Lung (tissue), 12 donors: ENCODE data around the gene KIAA1671. TPM values are rescaled to one million over a fixed set of nuclear protein-coding genes. Genes with fewer than 3 reads are reported as not detected.

Experiments used
- ATAC-seq: fragments of 200-7000 bp; cut with Tn5 transposase; one replicate; pipeline ENCODE4 v1.9.1; 2020; ENCODE audit warnings: moderate number of reproducible peaks; ENCODE audit not compliant: insufficient read depth, low FRiP score
- DNase-seq, 3 donors: peaks; one replicate each; pipeline ENCODE4 v3.0.0-alpha.2; 2013 to 2017
- H3K27ac ChIP-seq, 2 donors: one replicate each; pipeline ENCODE4 v1.5.1; 2013; ENCODE audit warnings: mild to moderate bottlenecking in 2 of 2, moderate library complexity in 2 of 2, control low read depth in 1 of 2, inconsistent platforms in 1 of 2, low read depth in 1 of 2, low read length in 1 of 2
- H3K27me3 ChIP-seq, 3 donors: one replicate each; pipeline ENCODE4 v1.5.1; 2013; ENCODE audit warnings: low read length in 2 of 3; ENCODE audit not compliant: control insufficient read depth in 3 of 3, insufficient read depth in 3 of 3
- H3K36me3 ChIP-seq, 4 donors: one replicate each; pipeline ENCODE4 v1.5.1; 2013; ENCODE audit warnings: low read length in 4 of 4, mild to moderate bottlenecking in 1 of 4, moderate library complexity in 1 of 4; ENCODE audit not compliant: control insufficient read depth in 4 of 4, insufficient read depth in 4 of 4
- H3K4me1 ChIP-seq, 5 donors: one replicate each; pipeline ENCODE4 v1.5.1; 2013; ENCODE audit warnings: low read length in 5 of 5, mild to moderate bottlenecking in 2 of 5, moderate library complexity in 1 of 5; ENCODE audit not compliant: control insufficient read depth in 5 of 5, insufficient read depth in 5 of 5
- H3K4me3 ChIP-seq: one replicate; pipeline ENCODE4 v1.5.1; 2013; ENCODE audit warnings: mild to moderate bottlenecking, control low read depth, moderate library complexity
- H3K9ac ChIP-seq, 2 donors: one replicate each; pipeline ENCODE4 v1.5.1; 2013; ENCODE audit warnings: low read length in 2 of 2, control low read depth in 1 of 2; ENCODE audit not compliant: insufficient read depth in 1 of 2
- H3K9me3 ChIP-seq, 4 donors: one replicate each; pipeline ENCODE4 v1.5.1; 2013; ENCODE audit warnings: low read length in 3 of 4, mild to moderate bottlenecking in 1 of 4, moderate library complexity in 1 of 4; ENCODE audit not compliant: control insufficient read depth in 4 of 4, insufficient read depth in 3 of 4
- CTCF ChIP-seq: IDR thresholded peaks from 2 replicates; pipeline ENCODE4 v1.5.1; 2012; ENCODE audit warnings: mild to moderate bottlenecking; ENCODE audit errors: control extremely low read depth, extremely low read depth
- WGBS, 2 donors: extraction: QIAGEN DNeasy Blood & Tissue Kit; methylation state at CpG; one replicate each; pipeline ENCODE4 v1.1.7; 2013; 5-methylcytosine and 5-hydroxymethylcytosine counted together
- polyA plus RNA-seq, 2 donors: library from polyadenylated mRNA; stranded (reverse); fragments of 200-250 nt; gene quantifications; one replicate each; pipeline ENCODE4 v1.2.1, GENCODE V29; 2013
- total RNA-seq, 2 donors: library from RNA; depleted of rRNA in 1 of 2; stranded (reverse); fragments of >200 nt in 1 of 2; gene quantifications; one replicate each; pipeline ENCODE4 v1.2.1, GENCODE V29; 2014 to 2021
- donor health status: control.
- donor health status: control.
- donor health status: Bipolar disorder and iron deficiency.
- donor health status: healthy.
- donor health status: DM: yes; HTN: yes; CAD: no.

KIAA1671 gene
- total and polyA plus RNA-seq, 4 donors = 7.6 to 44.6 (median 24.0) TPM

GRCh38 chr22:25123677-25124076 lies 171.2 kb downstream of the KIAA1671 start:
- Histone ChIP-seq H3K36me3 (no peaks in the 10 kb centered on the region), H3K9me3 (peaks cover 0 to 4% (median 0%) of the 10 kb centered on the region in 4 donors), H3K27me3 (no peaks in the 10 kb centered on the region), H3K4me3 (no peak overlapping the region), H3K9ac (no peak overlapping the region), H3K4me1 (peaks cover 0 to 20% (median 0%) of the 10 kb centered on the region in 5 donors), H3K27ac (no peak overlapping the region)
- 89 to 90% methylated on average over 3 of the region's 3 CpGs for WGBS, 2 donors
- TF ChIP-seq CTCF = no peak
- no peak for ATAC-seq
- no peak for DNase-seq

GRCh38 chr22:25125693-25126357 lies 173.3 kb downstream of the KIAA1671 start:
- DNase-seq (no peak), ATAC-seq (no peak)
- TF ChIP-seq CTCF = no peak
- WGBS, 2 donors = 83 to 90% methylated on average over 9 of the region's 9 CpGs
- H3K27me3 ChIP-seq = no peaks in the 10 kb centered on the region
- H3K36me3 ChIP-seq = no peaks in the 10 kb centered on the region
- no peak overlapping the region for H3K9ac ChIP-seq
- H3K4me3 ChIP-seq = no peak overlapping the region
- H3K9me3 ChIP-seq = peaks cover 0 to 6% (median 0%) of the 10 kb centered on the region in 4 donors
- H3K4me1 ChIP-seq = peaks cover 0 to 24% (median 0%) of the 10 kb centered on the region in 5 donors
- no peak overlapping the region for H3K27ac ChIP-seq

- Histone ChIP-seq H3K4me1 (peaks cover 0 to 28% (median 0%) of the 10 kb centered on the region in 5 donors), H3K27ac (no peak overlapping the region), H3K9me3 (peaks cover 0 to 6% (median 0%) of the 10 kb centered on the region in 4 donors), H3K27me3 (no peaks in the 10 kb centered on the region), H3K4me3 (no peak overlapping the region), H3K9ac (no peak overlapping the region), H3K36me3 (no peaks in the 10 kb centered on the region)
- WGBS, 2 donors = 88 to 98% methylated on average over 1 of the region's 1 CpG
- no peak for DNase-seq
- ATAC-seq = no peak
- no peak for TF ChIP-seq CTCF
These were observed 174.0 kb downstream of the KIAA1671 start for GRCh38 chr22:25126510-25126909.
